HepG2 (cell line): Measurements from ENCODE around the gene TMEM127. TPM values are rescaled to one million over a fixed set of nuclear protein-coding genes. Genes with fewer than 3 reads are reported as not detected.

Source experiments
- BCLAF1 ChIP-seq: fragments of 450-650 bp; IDR thresholded peaks from 2 replicates; pipeline ENCODE4 v1.6.1; 2017; ENCODE audit warnings: mild to moderate bottlenecking
- ELF3 ChIP-seq: IDR thresholded peaks from 2 replicates; pipeline ENCODE4 v1.6.1; 2016; ENCODE audit warnings: missing genetic modification reagents, missing compliant biosample characterization
- GPBP1L1 ChIP-seq: sonication (generic); formaldehyde crosslinking; IDR thresholded peaks from 2 replicates; pipeline ENCODE4 v1.5.0; 2020; ENCODE audit warnings: mild to moderate bottlenecking, missing genetic modification reagents
- HDAC2 ChIP-seq: sonication (generic); formaldehyde crosslinking; IDR thresholded peaks from 2 replicates; pipeline ENCODE4 v1.4.0; 2020; ENCODE audit warnings: missing genetic modification reagents
- HOXA5 ChIP-seq: sonication (generic); formaldehyde crosslinking; IDR thresholded peaks from 2 replicates; pipeline ENCODE4 v1.4.0; 2020; ENCODE audit warnings: missing genetic modification reagents
- KLF11 ChIP-seq: IDR thresholded peaks from 2 replicates; pipeline ENCODE4 v1.6.1; 2016; ENCODE audit warnings: missing compliant biosample characterization
- MIER3 ChIP-seq: IDR thresholded peaks from 2 replicates; pipeline ENCODE4 v1.6.1; 2016; ENCODE audit warnings: missing compliant biosample characterization, borderline replicate concordance
- NFAT5 ChIP-seq: sonication (generic); formaldehyde crosslinking; IDR thresholded peaks from 2 replicates; pipeline ENCODE4 v1.4.0; 2020; ENCODE audit warnings: missing genetic modification reagents
- RAD51 ChIP-seq: fragments of 450-650 bp; IDR thresholded peaks from 2 replicates; pipeline ENCODE4 v1.6.1; 2016; ENCODE audit warnings: borderline replicate concordance
- SNAPC5 ChIP-seq: sonication (generic); formaldehyde crosslinking; IDR thresholded peaks from 2 replicates; pipeline ENCODE4 v1.8.1; 2023; ENCODE audit warnings: mild to moderate bottlenecking, missing genetic modification reagents, borderline replicate concordance
- TRIM24 ChIP-seq: sonication (generic); formaldehyde crosslinking; IDR thresholded peaks from 2 replicates; pipeline ENCODE4 v1.8.0; 2022; ENCODE audit warnings: mild to moderate bottlenecking, missing genetic modification reagents
- XRCC5 ChIP-seq: fragments of 200-400 bp; formaldehyde crosslinking; optimal IDR thresholded peaks from 2 replicates; pipeline ENCODE3; 2017; ENCODE audit warnings: mild to moderate bottlenecking, low read length
- ZFP41 ChIP-seq: sonication (generic); formaldehyde crosslinking; IDR thresholded peaks from 2 replicates; pipeline ENCODE4 v1.4.0; 2020; ENCODE audit warnings: mild to moderate bottlenecking, missing genetic modification reagents, borderline replicate concordance
- ZNF281 ChIP-seq: sonication (generic); formaldehyde crosslinking; IDR thresholded peaks from 2 replicates; pipeline ENCODE4 v1.4.0; 2020; ENCODE audit warnings: missing genetic modification reagents, borderline replicate concordance
- ZNF496 ChIP-seq: sonication (generic); formaldehyde crosslinking; IDR thresholded peaks from 2 replicates; pipeline ENCODE4 v1.8.1; 2023; ENCODE audit warnings: mild to moderate bottlenecking, moderate library complexity, missing genetic modification reagents; ENCODE audit not compliant: insufficient replicate concordance
- ZNF615 ChIP-seq: sonication (generic); formaldehyde crosslinking; IDR thresholded peaks from 2 replicates; pipeline ENCODE4 v1.5.0; 2020; ENCODE audit warnings: mild to moderate bottlenecking, missing genetic modification reagents, borderline replicate concordance
- polyA plus RNA-seq, 8 experiments: library from polyadenylated mRNA; depleted of rRNA in 3 of 8; stranded (reverse) in 7 of 8; unstranded in 1 of 8; fragments of >200 nt; fragmentation: Illumina TruSeq in 4 of 8; extraction: Trizol in 4 of 8; gene quantifications; 2 replicates each; pipeline versions ENCODE4 v1.2.1 to v1.2.3, GENCODE V29; 2011 to 2016; ENCODE audit warnings: low read depth in 4 of 8, missing spikeins in 1 of 8, mixed read lengths in 1 of 8; ENCODE audit not compliant: insufficient read depth in 1 of 8
- total RNA-seq, 5 experiments: library from RNA; depleted of rRNA; stranded (reverse); fragments of >200 nt; fragmentation: Illumina TruSeq; extraction: Trizol; gene quantifications; 2 replicates each; pipeline ENCODE4 v1.2.3, GENCODE V29; 2016; ENCODE audit warnings: low read depth in 1 of 5

TMEM127 gene
- total and polyA plus RNA-seq, 2 of the 13 experiments (the other 11 are each of a cell fraction or from before 2014, with no cell fraction given) = 21.5 to 33.9 TPM

- peak; percentile 61; the same call in 1 of the 2 replicates for TF ChIP-seq KLF11 (CRISPR knock-in tag)
- TF ChIP-seq BCLAF1 = no peak
- TF ChIP-seq SNAPC5 (CRISPR knock-in tag) = peak; percentile 35; the same call in 1 of the 2 replicates
- peak; percentile 71 for TF ChIP-seq XRCC5
- TF ChIP-seq HOXA5 (CRISPR knock-in tag) = peak; percentile 94
- TF ChIP-seq NFAT5 = no peak; the same call in none of the 2 replicates
- no peak for TF ChIP-seq TRIM24
- TF ChIP-seq ZNF615 (CRISPR knock-in tag) = no peak
- peak; percentile 94 for TF ChIP-seq ELF3 (CRISPR knock-in tag)
- TF ChIP-seq HDAC2 (CRISPR knock-in tag) = peak; percentile 88
- TF ChIP-seq GPBP1L1 (CRISPR knock-in tag) = no peak
- TF ChIP-seq ZFP41 (CRISPR knock-in tag) = no peak; the same call in 1 of the 2 replicates
- 0 out of 2 replicates have a peak, but pooled peaks have one; percentile 28 for TF ChIP-seq ZNF281
- TF ChIP-seq ZNF496 (CRISPR knock-in tag) = no peak
- TF ChIP-seq RAD51 = no peak
- peak; percentile 77; the same call in 1 of the 2 replicates for TF ChIP-seq MIER3 (CRISPR knock-in tag)
These were observed 39.5 kb upstream of the TMEM127 start, which contains the start of gene SNRNP200 (continued) for GRCh38 chr2:96305091-96305978.
